Suppressor macrophage treated with lipopolysaccharide for 1 hour (primary cell): ENCODE measurements around the gene GLIS2.
"Not testable (repeated sequence)": the region's sequence is repeated elsewhere in the genome, so short reads cannot be mapped to it uniquely, and the experiment has no call there.

Experiments used
- DNase-seq, 3 donors: peaks; one replicate each; pipeline ENCODE4 v3.0.0-alpha.2; 2020 to 2022

Gene GLIS2

GRCh38 chr16:4337540-4338088 is 21.7 kb downstream of the GLIS2 start:
- no peak for DNase-seq

DNA sequence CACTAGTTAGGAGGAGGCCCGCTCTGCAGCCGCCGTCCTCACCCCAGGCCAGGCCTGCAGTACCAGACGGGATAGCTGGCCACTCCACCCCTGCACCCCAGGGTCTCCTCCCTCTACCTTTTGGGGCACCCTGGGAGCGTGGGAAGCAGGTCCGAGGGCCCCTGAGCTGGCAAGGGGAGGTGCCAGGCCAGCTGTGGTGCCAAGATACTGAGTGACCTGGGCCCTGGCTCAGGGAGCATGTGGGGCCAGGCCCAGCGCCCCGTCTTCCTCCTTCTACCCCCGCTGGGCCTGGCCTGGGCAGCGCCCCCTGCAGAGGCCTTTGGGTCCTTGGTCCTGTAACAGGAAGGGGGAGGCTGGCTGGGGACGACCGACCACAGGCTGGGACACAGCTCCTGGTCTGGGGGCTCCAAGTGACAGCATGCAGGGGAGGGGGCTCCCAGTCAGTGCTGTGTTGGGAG is 22.3 kb downstream of the GLIS2 start:
- no peak for DNase-seq

DNA sequence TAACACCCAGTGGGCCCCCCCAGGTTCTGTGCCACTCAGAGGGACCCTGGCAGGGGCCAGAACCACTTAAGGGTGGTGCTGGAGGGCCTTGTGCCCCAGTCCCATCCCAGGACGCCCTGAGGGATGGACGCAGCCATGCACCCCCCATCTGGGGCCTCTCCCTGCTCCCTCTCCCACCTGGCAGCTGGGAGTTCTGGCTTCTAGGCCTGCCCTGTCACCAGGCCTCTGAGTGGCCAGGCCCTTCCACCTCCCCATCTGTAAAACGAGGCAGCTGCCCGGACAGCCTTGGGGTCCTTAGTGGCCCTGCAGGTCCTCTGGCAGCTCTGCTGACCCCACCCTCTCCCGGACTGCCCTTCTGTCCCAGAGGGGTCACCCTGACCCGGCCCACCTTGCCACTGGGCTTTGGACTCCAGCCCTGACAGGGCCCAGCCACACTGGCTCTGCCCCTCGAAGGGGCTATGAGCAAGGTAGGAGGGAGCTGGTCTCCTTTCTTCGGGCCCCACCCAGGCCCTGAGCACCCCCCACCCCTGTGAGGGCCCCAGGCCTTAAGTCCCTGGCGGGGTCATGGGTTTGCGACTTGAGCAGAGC is 22.9 kb downstream of the GLIS2 start:
- DNase-seq: no peak

DNA sequence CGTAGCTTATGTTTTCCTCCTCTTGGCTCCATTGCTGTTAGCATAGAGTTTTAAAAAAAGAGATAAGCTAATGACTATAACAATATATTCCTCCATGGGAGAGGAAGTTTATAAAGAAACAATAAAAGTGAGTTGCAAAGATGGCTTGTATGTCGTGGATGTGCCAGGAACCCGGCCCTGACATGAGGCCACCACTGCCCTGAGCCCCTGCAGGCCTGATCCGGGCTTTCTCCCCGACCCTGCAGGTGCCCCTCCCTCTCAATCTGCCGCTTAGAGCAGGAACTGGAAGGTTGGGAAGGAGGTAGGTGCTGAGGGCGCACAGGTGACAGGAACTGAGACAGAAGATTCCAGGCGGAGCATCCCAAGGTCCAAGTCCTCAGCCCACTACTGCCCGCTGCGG is 23.6 kb downstream of the GLIS2 start:
- DNase-seq: no peak

DNA sequence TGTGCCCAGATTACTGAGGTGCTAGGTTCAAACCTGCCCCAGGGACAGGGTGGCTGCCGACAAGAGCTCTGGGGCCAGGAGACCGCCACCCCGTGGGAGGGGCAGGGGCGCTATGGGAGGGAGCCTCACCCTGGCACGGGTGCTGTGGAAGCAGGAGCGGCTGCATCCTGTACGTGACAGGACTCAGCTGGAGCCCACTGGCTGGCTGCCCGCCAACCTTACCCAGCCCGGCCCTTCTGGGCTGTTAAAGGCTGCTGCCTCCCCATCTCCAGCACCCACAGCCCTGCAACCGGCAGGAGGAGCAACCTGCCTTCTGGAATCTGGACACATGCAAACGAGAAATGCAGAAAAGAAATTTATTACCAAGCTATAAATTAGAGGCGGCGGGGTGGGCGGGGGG is 24.0 kb downstream of the GLIS2 start:
- DNase-seq: no peak

DNA sequence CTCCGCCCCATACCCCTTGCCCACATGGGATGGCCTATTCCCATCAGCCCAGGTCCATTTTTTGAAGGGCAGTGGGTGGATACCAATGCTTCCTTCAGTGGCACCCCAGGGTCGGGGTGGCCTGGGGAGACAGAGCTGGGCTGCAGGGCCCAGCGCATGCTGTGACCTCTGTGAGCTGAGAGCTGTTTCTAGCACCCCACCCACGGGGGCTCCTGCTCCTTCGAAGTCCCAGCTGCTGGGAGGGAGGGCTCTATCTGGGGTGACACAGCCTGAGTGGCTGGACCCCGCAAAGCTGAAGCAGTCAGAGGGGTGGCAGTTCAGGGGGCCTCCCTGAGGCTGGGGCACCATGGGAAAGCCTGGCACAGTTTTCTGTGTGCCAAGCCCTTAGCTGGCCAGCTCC is 24.6 kb downstream of the GLIS2 start:
- no peak for DNase-seq

DNA sequence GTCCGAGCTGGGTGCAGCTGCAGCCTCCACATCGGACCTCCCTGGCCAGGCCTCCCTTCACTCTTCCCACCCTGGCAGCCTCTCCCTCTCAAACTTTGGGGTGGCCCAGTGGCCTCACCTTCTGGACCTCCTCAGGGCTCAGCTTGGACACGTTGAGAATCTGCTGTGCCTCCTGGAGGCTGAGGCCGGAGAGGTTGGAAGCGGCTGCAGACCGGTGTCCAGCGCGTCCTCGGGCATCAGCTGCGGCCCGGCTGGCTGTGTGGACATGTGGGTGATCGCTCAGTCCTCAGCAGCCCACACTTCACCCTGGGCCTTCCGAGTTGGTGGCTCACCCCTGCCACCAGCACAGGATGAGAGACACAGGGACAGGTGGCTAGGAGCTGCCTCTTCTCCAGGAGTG is 25.4 kb downstream of the GLIS2 start:
- DNase-seq: no peak

DNA sequence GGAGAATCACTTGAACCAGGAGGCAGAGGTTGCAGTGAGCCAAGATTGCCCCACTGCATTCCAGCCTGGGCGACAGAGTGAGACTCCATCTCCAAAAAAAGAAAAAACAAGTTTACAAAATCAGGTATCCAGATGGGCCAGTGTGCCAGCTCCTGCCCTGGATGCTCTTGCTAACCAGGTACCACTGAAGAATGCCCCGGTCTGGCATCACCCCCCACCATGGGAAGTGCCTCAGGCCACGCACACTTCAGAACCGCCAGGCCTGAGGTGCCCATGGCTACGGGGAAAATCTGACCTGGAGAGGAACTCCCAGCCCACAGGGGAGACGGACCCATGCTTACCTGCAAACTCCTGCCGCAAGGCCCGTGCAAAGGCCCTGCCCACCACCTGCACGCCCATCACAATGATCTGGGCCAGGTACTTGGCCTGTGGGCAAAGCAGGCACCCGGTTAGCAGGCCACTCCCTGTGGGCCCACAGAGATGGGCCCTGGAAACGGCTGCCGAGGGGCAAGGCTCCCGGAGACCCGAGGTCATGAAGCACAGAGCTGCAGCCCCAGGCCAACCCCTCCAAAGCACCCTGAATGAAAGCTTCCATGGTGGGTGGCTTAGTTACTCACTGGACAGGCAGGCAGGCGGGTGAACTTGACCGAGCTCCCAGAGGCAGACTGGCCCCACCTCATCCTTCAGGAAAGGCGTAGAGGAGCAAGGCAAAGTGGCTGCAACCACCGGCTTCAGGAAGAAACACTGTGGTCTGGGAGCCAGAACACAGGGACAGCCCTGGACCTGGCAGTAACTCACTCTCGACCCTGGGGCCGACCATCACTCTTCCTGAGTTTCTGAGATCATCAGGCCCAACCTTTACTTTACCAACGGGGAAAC is 27.2 kb downstream of the GLIS2 start:
- no peak for DNase-seq

- DNase-seq: not testable (repeated sequence)
These were observed 28.6 kb downstream of the GLIS2 start for GRCh38 chr16:4344300-4344982.

- DNase-seq: no peak
These were observed 29.3 kb downstream of the GLIS2 start for GRCh38 chr16:4344983-4345835.

GRCh38 chr16:4345836-4346781 is 30.2 kb downstream of the GLIS2 start:
- peak; percentile 63 to 65 (median 64) for DNase-seq

GRCh38 chr16:4347010-4347409 is 31.1 kb downstream of the GLIS2 start:
- DNase-seq: peak; percentile 58 to 73 (median 61)

DNA sequence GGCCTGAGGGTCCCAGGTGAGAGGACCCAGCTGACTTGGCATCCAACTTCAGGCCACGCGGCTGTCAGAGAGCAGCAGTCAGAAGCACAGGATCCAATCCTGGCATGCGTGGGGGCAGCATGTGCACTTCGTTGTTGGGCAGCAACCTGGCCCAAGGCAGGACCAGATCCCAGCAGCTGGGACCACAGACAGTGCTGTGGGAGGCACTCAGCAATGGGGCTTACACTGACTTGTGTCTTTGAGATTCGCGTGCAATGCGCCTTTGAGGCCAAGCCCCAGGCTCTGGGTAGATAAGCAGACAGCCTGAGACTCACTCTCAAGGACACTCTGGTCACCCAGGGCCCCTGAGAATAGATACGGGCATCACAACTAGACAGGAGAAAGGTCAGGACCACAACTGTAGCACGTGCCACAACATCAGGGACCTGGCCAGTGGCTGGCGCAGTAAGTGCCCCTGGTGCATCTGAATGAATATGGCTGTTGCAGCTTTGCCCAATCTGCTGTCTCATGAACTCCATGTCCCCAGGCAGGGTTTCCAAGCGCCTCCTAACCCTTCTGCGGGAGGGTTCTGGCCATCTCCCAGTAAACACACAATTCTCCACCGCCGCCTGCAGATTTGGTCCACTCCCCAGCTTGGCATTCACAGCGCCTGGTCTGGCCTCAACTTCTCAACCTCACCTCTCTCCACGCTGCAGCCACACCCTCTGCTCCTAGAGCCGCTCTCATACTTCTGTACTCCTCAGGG is 32.1 kb downstream of the GLIS2 start:
- DNase-seq: no peak

GRCh38 chr16:4349332-4349731 is 33.5 kb downstream of the GLIS2 start:
- no peak for DNase-seq

- no peak for DNase-seq
These were observed 34.5 kb downstream of the GLIS2 start for GRCh38 chr16:4350365-4350786.

DNA sequence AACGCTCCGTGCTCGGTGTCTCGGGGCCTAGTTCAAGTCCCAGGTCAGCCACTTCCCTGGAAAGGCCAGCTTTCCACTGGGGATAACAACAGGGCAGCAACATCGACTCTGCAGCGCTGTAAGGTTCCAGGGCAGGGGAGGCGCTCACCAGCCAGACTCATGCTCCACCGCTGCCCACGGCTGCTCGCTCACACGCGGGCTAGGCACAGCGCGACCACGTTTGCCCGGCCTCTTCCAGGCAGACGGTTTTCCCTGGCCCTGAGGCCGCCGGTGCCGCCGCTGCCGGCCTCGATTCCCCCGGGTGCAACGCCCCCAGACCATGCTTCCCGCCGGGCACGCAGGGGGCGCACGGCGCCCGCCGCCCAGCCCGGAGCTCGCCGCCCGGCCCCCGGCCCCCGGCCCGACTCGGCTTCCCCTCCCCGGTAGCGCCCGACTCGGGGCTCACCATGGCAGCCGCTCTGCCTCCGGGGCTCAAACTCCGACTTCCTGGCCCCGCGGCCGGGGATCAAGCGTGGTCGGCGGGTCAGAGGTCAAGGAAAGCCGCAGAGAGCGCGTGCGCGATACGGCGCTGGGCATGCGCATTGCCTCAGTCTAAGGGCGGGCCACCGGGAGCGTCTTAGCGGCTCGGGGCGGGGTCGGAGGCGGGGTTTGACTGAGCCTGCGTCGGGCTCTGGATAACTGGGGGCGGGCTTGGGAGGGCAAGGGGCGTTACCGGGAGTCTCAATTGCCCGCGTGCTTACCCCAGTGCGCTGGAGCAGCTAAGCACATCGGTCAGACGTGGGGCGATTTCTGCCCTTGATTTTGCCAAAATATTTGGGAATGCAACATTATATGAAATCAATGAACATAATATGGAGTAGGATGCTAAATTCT is 35.2 kb downstream of the GLIS2 start, which contains the start of gene PAM16:
TSS of gene PAM16 (minus strand) at position 535 of the 873 bp plus-strand sequence. CDS start at position 448, 87 bp downstream.
- DNase-seq: peak; percentile 98 to 99 (median 99)

- no peak for DNase-seq
These were observed 36.0 kb downstream of the GLIS2 start for GRCh38 chr16:4351880-4352279.

GRCh38 chr16:4352843-4353242 is 37.0 kb downstream of the GLIS2 start:
- no peak for DNase-seq

- no peak for DNase-seq
These were observed 37.8 kb downstream of the GLIS2 start for GRCh38 chr16:4353675-4354074.
